Measurements from ENCODE around the gene MCF2.

MCF2 gene

GRCh38 chrX:139596068-139596467 lies 111.9 kb downstream of the MCF2 start:
- no peak for DNase-seq

- no peak for DNase-seq
These were observed 122.4 kb downstream of the MCF2 start for GRCh38 chrX:139585613-139586012.

GRCh38 chrX:139581068-139581467 lies 126.9 kb downstream of the MCF2 start:
- no peak for DNase-seq

- no peak for DNase-seq
These were observed 141.0 kb downstream of the MCF2 start for GRCh38 chrX:139566981-139567380.

- no peak for DNase-seq
These were observed 144.7 kb downstream of the MCF2 start for GRCh38 chrX:139563251-139563650.

GRCh38 chrX:139560221-139560620 lies 147.7 kb downstream of the MCF2 start:
- DNase-seq = no peak

- DNase-seq = no peak
These were observed 148.5 kb downstream of the MCF2 start for GRCh38 chrX:139559383-139560042.

- DNase-seq = no peak
These were observed 152.8 kb downstream of the MCF2 start for GRCh38 chrX:139554991-139555675.

GRCh38 chrX:139554376-139554775 lies 153.6 kb downstream of the MCF2 start:
- DNase-seq = no peak

GRCh38 chrX:139544591-139544990 lies 163.4 kb downstream of the MCF2 start:
- no peak for DNase-seq

- no peak for DNase-seq
These were observed 164.0 kb downstream of the MCF2 start for GRCh38 chrX:139543920-139544319.

GRCh38 chrX:139542652-139543051 lies 165.3 kb downstream of the MCF2 start:
- no peak for DNase-seq

GRCh38 chrX:139538907-139539790 lies 168.8 kb downstream of the MCF2 start:
- no peak for DNase-seq

- DNase-seq = no peak
These were observed 174.5 kb downstream of the MCF2 start for GRCh38 chrX:139533444-139533843.

- no peak for DNase-seq
These were observed 175.1 kb downstream of the MCF2 start for GRCh38 chrX:139532834-139533233.
